Stimulated activated CD8-positive, alpha-beta memory T cell treated with anti-CD3 and anti-CD28 coated beads, Interleukin-2, amount 100 ng/mL, for 1 hour (primary cell): ENCODE results near the gene PDE8A.
A peak's percentile ranks its signal among the peaks of the same experiment; 100 is the strongest.
"Not testable (repeated sequence)": the region's sequence is repeated elsewhere in the genome, so short reads cannot be mapped to it uniquely, and the experiment has no call there.

Experiments used
- DNase-seq, 2 donors: peaks; one replicate each; pipeline ENCODE4 v3.0.0-alpha.2; 2020; ENCODE audit warnings: low read depth in 2 of 2

PDE8A gene

GRCh38 chr15:84960391-84961113, 21.1 kb upstream of the PDE8A start:
- no peak for DNase-seq

- DNase-seq = no peak
Measured at GRCh38 chr15:84961114-84961452, 20.6 kb upstream of the PDE8A start.

- no peak for DNase-seq
Measured at GRCh38 chr15:84961707-84962106, 19.9 kb upstream of the PDE8A start.

DNA sequence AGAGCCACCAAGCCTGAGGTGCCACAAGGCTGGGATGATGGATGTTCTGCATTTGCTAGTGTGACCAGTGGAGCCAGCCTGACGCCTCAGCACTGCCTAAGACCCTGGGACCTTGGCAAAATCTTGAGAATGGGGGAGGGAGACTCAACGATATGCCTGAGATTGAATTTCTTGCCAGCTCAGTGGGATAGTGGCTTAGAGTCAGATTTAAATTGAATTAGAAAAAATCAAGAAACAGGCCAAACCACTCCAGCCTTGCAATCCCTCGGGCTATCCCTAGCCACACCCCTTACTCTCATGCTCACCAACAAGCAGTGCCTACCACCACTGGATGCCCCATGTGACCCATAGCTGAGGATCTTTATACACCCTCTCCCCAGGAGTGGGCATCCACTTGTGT, 18.7 kb upstream of the PDE8A start:
- DNase-seq = no peak

- DNase-seq = no peak
Measured at GRCh38 chr15:84967380-84967779, 14.3 kb upstream of the PDE8A start.

GRCh38 chr15:84968301-84968700, 13.4 kb upstream of the PDE8A start:
- DNase-seq = no peak

- DNase-seq = no peak
Measured at GRCh38 chr15:84969257-84969656, 12.4 kb upstream of the PDE8A start.

- DNase-seq = no peak
Measured at GRCh38 chr15:84970843-84971242, 10.8 kb upstream of the PDE8A start.

- DNase-seq = no peak
Measured at GRCh38 chr15:84973492-84974460, 7.9 kb upstream of the PDE8A start.

GRCh38 chr15:84975871-84976351, 5.7 kb upstream of the PDE8A start:
- no peak for DNase-seq

GRCh38 chr15:84976746-84977345, 4.8 kb upstream of the PDE8A start:
- no peak for DNase-seq

- no peak for DNase-seq
Measured at GRCh38 chr15:84979651-84980050, 2.0 kb upstream of the PDE8A start.

DNA sequence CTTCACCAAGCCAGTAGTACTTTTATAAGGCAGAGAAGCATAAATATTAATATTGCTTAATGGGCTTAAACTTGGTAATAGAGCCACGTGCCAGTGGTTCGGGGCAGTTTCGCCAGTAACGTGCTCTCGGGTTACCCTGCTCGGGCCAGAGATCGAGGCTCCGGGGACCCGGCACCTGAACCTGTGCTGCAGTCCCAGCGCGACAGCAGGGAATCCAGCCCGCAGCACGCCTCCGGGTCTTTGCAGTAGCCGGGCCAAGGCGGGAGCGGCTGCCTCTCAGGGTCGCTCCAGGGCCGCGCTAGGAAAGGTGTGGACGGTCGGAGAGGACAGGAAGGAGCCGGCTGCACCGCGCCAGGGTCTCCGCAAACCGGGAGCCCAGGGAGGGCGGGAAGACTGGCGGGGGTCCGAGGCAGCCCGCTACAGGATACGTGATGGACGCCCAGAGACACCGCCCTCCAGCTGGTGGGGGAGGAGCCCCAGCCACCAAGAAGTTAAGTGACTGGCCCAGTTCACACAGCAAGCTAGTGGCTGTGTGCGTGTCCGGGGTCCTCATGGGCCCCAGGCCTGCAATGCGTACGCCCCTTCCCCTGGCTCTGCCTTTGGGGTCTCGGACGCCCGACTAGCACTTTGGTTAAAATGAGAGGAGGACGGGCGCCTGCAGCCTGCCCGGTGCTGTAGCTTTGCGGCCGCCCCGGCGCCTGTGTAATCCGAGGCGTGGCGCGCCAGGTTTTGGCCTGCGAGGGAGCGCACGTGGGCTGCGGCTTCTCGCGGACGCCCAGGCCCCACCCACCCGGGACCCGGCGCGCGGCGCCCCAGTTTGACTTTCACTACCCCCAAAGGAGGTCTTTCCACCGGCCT, 1.2 kb upstream of the PDE8A start:
- DNase-seq = peak; percentile 73 to 79

DNA sequence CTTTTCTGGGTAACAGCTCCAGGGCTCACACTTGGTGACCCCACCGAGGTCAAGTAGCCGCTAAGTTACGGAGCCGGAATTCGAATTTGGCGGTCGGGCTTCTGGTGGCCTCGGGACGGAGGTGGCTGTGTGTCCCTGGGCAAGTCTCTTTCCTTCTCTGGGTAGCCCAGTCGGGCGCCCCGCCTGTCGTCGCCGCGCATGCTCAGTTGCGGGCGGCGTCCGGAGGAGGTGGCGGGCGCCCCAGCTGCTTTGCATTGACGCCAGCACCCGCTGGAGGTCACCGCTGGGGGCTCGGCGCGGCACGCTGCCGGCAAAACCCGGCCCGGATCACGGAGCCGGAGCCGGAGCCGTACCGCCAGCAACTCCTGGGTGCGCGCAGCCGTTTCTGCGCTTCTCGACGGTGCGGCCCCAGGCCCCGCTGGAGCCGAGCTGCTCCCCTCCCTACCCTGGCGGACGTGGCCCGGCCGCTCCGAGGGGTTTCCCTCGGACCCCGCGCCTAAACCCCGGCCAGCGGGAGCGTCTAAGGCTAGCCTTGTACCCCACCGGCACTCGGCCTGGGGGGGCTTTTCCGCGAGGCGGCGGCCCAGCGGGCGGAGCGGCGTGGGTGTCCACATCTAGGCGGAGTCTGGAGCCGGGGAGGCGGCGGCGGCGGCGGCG, 474 bp upstream of the PDE8A start:
- DNase-seq = peak; percentile 92 to 94

DNA sequence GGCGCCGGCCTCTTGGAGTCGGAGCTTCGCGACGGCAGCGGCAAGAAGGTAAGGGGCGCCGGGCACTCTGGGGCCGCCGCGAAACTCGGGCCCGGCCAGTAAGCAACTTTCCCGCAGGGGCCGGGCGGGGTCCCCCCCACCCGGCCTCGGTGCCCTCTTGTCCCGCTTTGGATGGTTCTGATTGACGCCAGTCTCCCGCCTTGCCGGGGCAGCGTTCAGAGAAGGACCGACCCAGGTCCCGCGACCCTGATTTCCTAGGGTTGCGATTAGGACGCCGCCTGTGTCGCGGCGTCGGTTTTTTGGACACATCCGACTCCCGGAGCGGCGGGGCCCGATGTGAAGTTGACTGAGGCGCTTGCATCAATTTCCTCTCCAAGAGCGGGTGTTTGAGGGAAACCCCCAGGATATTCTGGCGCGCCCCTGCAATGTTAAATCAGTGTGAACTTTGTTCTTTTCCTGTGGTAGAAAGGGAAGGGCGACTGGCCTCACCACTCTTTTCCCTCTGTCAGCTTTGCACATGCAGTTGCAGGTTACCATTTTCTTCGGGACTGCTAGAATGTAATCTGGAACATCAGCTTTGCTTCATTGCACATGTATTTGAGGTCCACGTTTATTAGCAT, 755 bp downstream of the PDE8A start:
- peak in 1 of 2 donors; percentile 24 for DNase-seq

DNA sequence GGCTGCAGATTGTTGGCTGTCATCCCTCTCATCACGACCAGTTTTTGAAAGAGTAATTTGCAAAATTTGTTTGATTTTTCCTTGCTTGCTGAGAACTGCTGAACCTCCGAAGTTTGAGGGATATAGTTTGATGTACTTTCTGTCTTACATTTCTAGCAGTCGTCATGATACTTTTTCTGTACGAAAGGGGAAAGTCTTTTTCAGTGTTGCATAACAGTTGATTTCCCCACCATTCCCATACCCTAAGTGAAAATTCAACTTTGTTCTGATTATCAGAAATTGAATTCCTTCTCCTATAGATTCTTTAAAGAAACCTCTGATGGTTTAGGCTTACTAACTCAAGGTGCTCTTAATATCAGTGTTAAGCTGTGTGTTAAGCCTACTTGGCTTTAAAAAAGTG, 1.6 kb downstream of the PDE8A start:
- DNase-seq = no peak

GRCh38 chr15:84983711-84984110, 2.1 kb downstream of the PDE8A start:
- DNase-seq = no peak

DNA sequence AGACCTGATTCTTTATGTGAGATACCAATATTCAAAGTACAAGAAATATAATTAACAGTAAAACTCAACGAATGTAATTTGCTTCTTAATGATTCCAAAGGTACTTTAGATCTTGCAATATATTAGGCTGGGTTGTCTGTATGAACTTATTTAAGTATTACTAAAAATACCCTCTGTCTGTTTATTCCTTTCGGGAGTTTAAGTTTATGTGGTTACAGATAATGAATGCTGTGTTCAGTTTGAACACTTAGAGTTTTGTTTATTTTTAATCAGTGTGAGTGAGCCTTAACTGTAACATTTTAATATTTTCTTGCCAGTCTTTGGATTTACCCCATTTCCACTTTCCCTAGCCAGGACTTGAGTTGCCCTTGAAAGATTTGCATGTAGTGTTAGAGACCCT, 3.5 kb downstream of the PDE8A start:
- no peak for DNase-seq

DNA sequence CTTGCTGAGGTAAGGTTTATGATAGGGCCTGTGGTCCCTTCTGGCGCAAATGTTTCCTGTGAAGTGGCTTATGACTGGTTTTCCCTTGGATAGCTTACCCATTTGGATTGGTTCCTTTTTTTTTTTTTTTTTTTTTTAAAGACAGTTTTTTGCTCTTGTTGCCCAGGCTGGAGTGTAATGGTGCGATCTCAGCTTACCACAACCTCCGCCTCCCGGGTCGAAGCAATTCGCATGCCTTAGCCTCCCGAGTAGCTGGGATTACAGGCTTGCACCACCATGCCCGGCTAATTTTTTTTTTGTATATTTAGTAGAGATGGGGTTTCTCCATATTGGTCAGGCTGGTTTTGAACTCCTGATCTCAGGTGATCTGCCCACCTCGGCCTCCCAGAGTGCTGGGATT, 5.7 kb downstream of the PDE8A start:
- not testable (repeated sequence) for DNase-seq

DNA sequence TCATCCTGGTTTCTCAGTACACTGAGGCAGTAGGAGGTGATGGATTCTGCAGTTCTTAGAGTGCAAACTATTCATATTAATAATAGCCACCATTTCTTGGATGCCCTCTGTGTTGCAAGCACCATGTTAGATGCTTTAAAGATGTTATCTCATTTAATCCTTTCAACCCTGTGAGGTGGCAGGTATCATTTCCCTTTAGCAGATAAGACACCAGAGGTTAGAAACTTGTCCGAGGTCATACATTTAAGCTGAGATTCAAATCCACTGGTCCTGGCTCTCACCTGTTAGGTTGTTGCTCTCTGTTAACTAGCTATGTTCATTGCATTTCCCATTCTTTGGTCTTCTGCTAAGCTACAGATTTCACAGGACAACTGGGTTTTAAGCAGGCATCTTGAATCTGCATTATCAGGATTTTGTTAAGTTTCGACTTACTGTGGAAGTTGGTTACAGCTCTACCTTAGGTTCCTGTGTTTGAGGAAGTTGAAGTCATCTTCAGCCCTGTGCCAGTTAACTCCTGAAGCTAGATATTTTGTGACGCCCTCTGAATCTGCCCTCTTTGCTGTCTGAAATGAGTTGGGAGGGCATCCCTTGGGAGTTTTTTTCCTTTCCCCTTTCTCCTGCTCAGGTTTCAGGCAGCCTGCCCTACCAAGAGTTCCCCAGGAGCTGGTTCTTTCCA, 6.4 kb downstream of the PDE8A start:
- DNase-seq = no peak
